Measurements from ENCODE around the gene STIMATE.
A peak's percentile ranks its signal among the peaks of the same experiment; 100 is the strongest.

Gene STIMATE

GRCh38 chr3:52846432-52846965, 50.8 kb downstream of the STIMATE start:
- TF ChIP-seq, protein P1, sequence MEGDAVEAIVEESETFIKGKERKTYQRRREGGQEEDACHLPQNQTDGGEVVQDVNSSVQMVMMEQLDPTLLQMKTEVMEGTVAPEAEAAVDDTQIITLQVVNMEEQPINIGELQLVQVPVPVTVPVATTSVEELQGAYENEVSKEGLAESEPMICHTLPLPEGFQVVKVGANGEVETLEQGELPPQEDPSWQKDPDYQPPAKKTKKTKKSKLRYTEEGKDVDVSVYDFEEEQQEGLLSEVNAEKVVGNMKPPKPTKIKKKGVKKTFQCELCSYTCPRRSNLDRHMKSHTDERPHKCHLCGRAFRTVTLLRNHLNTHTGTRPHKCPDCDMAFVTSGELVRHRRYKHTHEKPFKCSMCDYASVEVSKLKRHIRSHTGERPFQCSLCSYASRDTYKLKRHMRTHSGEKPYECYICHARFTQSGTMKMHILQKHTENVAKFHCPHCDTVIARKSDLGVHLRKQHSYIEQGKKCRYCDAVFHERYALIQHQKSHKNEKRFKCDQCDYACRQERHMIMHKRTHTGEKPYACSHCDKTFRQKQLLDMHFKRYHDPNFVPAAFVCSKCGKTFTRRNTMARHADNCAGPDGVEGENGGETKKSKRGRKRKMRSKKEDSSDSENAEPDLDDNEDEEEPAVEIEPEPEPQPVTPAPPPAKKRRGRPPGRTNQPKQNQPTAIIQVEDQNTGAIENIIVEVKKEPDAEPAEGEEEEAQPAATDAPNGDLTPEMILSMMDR (IDR thresholded peaks at IDR 0.05; ENCODE audit: unreplicated experiment in 3 of 3), result no peak
- Mint-ChIP-seq H3K4me1 (peaks cover 26% of the 10 kb centered on the region), H3K27ac (no peak overlapping the region), H3K9me3 (no peaks in the 10 kb centered on the region), H3K27me3 (ENCODE audit: low read depth) (no peaks in the 10 kb centered on the region), H3K36me3 (ENCODE audit: low read depth) (peaks cover 13% of the 10 kb centered on the region), H3K4me3 (no peak overlapping the region)

- H3K36me3 Mint-ChIP-seq (ENCODE audit: low read depth), result peaks cover 14% of the 10 kb centered on the region
Observed at GRCh38 chr3:52845691-52846431, 51.5 kb downstream of the STIMATE start.

DNA sequence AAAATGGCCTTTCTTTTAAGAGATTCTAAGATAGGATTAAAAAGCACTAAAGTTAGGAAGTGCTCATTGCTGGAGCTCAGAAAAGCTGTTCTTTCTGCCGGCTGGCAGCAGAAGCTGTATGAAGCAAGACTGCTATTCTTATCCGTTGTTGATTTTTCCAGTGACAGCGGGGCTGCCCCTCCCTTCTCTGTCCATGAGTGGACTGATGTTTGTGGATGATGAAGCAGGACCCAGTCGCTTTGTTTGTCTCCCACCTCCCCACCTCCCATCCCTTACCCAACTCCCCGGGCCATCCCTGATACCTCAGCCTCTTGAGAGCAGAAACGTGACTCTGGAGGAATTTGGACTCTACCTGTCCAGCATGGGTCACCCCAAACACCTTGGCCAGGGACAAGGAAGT, 52.2 kb downstream of the STIMATE start:
- Mint-ChIP-seq H3K27me3 (ENCODE audit: low read depth) (no peaks in the 10 kb centered on the region), H3K4me3 (no peak overlapping the region)
- TF ChIP-seq, protein P1 (IDR thresholded peaks at IDR 0.05; ENCODE audit: unreplicated experiment in 3 of 3), result no peak

More at GRCh38 chr3:52845691-52846431, 51.5 kb downstream of the STIMATE start:
- H3K27me3 Mint-ChIP-seq (ENCODE audit: low read depth), result no peaks in the 10 kb centered on the region
- no peak overlapping the region for H3K27ac Mint-ChIP-seq
- H3K9me3 Mint-ChIP-seq, result no peaks in the 10 kb centered on the region
- H3K4me1 Mint-ChIP-seq, result peaks cover 32% of the 10 kb centered on the region
- no peak overlapping the region for H3K4me3 Mint-ChIP-seq
- TF ChIP-seq, protein P1 (IDR thresholded peaks at IDR 0.05; ENCODE audit: unreplicated experiment in 3 of 3), result peak in 2 of 3 experiments; percentile 24

GRCh38 chr3:52844290-52844975, 52.9 kb downstream of the STIMATE start:
- Mint-ChIP-seq H3K36me3 (ENCODE audit: low read depth) (peaks cover 14% of the 10 kb centered on the region), H3K4me3 (no peak overlapping the region), H3K4me1 (peaks cover 33% of the 10 kb centered on the region), H3K27ac (no peak overlapping the region), H3K27me3 (ENCODE audit: low read depth) (no peaks in the 10 kb centered on the region), H3K9me3 (no peaks in the 10 kb centered on the region)
- TF ChIP-seq, protein P1 (IDR thresholded peaks at IDR 0.05; ENCODE audit: unreplicated experiment in 3 of 3), result no peak

More for the DNA sequence above, 52.2 kb downstream of the STIMATE start:
- peaks cover 33% of the 10 kb centered on the region for H3K4me1 Mint-ChIP-seq
- H3K36me3 Mint-ChIP-seq (ENCODE audit: low read depth), result peaks cover 14% of the 10 kb centered on the region
- no peaks in the 10 kb centered on the region for H3K9me3 Mint-ChIP-seq
- no peak overlapping the region for H3K27ac Mint-ChIP-seq

DNA sequence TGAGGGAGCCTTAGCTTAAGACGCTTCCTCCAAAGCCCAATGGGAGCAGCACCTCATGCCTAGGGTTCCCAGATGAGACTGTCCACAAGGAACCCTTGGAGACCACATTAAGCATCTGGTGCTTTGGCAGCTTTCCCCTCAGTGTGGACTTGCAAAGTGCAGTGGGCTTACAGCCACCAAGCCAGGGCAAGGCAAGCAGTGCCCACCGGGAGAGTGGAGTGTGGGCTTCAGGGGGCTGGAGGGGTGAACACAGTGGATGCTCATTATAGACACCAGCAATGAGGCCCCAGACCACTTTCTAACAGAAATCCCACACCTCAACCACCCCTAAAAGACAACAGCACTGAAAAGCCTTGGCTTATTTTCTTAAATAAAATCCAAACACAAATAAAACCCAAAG, 53.5 kb downstream of the STIMATE start:
- H3K4me3 Mint-ChIP-seq, result no peak overlapping the region
- H3K36me3 Mint-ChIP-seq (ENCODE audit: low read depth), result peaks cover 14% of the 10 kb centered on the region
- H3K27me3 Mint-ChIP-seq (ENCODE audit: low read depth), result no peaks in the 10 kb centered on the region
- no peak overlapping the region for H3K27ac Mint-ChIP-seq
- no peaks in the 10 kb centered on the region for H3K9me3 Mint-ChIP-seq
- H3K4me1 Mint-ChIP-seq, result peaks cover 33% of the 10 kb centered on the region
- TF ChIP-seq, protein P1 (IDR thresholded peaks at IDR 0.05; ENCODE audit: unreplicated experiment in 3 of 3), result no peak

All from nephron (organoid).